Stimulated activated naive CD8-positive, alpha-beta T cell treated with anti-CD3 and anti-CD28 coated beads, Interleukin-15, amount 100 ng/mL, for 72 hours (primary cell): ENCODE data around the gene SOBP.
"Not testable (repeated sequence)": the region's sequence is repeated elsewhere in the genome, so short reads cannot be mapped to it uniquely, and the experiment has no call there.

ENCODE experiments used
- ATAC-seq: fragments of 150-1000 bp; cut with Tn5 transposase; 2 replicates; pipeline ENCODE4 v1.10.0; 2021; ENCODE audit warnings: mild to moderate bottlenecking, moderate library complexity
- DNase-seq, 2 donors: peaks; one replicate each; pipeline ENCODE4 v3.0.0; 2021 to 2022
- H3K27ac Mint-ChIP-seq, 2 donors: one replicate each; pipeline ENCODE4 v1.8.0; 2022; ENCODE audit warnings: mild to moderate bottlenecking in 2 of 2, mixed read lengths in 2 of 2, moderate library complexity in 2 of 2
- H3K27me3 Mint-ChIP-seq: one replicate; pipeline ENCODE4 v1.8.0; 2022; ENCODE audit warnings: mixed read lengths
- H3K4me1 Mint-ChIP-seq: one replicate; pipeline ENCODE4 v1.8.0; 2022; ENCODE audit warnings: mild to moderate bottlenecking, mixed read lengths
- H3K4me3 Mint-ChIP-seq, 2 donors: one replicate each; pipeline ENCODE4 v1.8.0; 2022; ENCODE audit warnings: mild to moderate bottlenecking in 2 of 2, mixed read lengths in 2 of 2, moderate library complexity in 1 of 2
- H3K9me3 Mint-ChIP-seq, 2 donors: one replicate each; pipeline ENCODE4 v1.8.0; 2022; ENCODE audit warnings: mixed read lengths in 2 of 2

SOBP gene

GRCh38 chr6:107473660-107474059 is 16.3 kb upstream of the SOBP start:
- H3K4me1 Mint-ChIP-seq = no peaks in the 10 kb centered on the region
- no peaks in the 10 kb centered on the region for H3K9me3 Mint-ChIP-seq
- no peak overlapping the region for H3K27ac Mint-ChIP-seq
- H3K4me3 Mint-ChIP-seq = no peak overlapping the region
- no peak for ATAC-seq
- no peak for DNase-seq
- peaks cover 22% of the 10 kb centered on the region for H3K27me3 Mint-ChIP-seq

DNA sequence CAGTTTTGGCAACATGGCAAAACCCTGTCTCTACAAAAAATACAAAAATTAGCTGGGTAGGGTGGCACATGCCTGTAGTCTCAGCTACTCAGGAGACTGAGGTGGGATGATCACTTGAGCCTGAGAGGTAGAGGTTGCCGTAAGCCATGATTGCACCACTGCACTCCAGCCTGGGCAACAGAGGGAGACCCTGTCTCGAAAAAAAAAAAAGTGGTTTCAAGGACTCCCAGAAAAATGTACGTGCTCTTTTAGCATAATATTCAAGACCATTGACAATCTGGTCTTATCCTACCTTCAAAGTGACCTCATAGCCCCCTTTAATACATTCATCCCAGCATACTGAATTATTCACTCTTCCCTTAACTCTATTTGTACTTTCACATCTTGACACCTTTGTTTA is 14.6 kb upstream of the SOBP start:
- not testable (repeated sequence) for H3K4me3 Mint-ChIP-seq, ATAC-seq, DNase-seq, H3K27ac Mint-ChIP-seq, H3K4me1 Mint-ChIP-seq, H3K9me3 Mint-ChIP-seq
- peaks cover 27% of the 10 kb centered on the region for H3K27me3 Mint-ChIP-seq

GRCh38 chr6:107475826-107476225 is 14.1 kb upstream of the SOBP start:
- not testable (repeated sequence) for H3K4me1 Mint-ChIP-seq, H3K27ac Mint-ChIP-seq, H3K4me3 Mint-ChIP-seq, ATAC-seq, DNase-seq, H3K9me3 Mint-ChIP-seq
- H3K27me3 Mint-ChIP-seq = peaks cover 31% of the 10 kb centered on the region

DNA sequence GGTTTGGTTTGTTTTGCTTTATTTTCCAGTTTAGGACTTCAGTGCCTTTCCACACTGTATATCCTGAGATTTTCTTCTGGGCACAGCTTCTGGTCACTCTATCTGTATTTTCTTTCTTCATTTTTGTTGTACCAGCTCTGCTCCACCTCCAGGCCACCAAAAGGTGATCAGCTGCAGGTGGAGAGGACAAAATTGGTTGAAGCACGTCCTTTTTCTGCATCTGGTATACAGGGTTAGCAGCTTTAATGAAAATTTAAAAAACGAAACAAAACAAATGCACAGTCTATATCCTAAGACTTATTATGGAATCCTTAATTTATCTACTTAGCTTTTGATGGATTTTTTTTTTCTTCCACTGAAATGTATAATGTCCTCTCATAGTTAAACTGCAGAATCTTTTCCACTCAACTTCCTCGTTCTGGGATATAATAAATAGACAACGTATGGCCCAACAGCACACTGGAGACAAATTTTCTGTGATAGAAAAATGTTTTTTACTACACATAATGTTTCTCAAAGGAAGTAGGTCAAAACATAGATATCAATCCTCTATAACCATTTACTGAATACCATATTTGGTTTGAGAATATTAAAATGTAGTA is 10.7 kb upstream of the SOBP start:
- Mint-ChIP-seq H3K27ac (no peak overlapping the region), H3K4me3 (no peak overlapping the region), H3K27me3 (peaks cover 43% of the 10 kb centered on the region), H3K4me1 (no peaks in the 10 kb centered on the region), H3K9me3 (no peaks in the 10 kb centered on the region)
- no peak for ATAC-seq
- no peak for DNase-seq

- ATAC-seq (no peak), DNase-seq (no peak)
- peaks cover 56% of the 10 kb centered on the region for H3K27me3 Mint-ChIP-seq
- H3K4me1 Mint-ChIP-seq = peaks cover 15% of the 10 kb centered on the region
- no peak overlapping the region for H3K4me3 Mint-ChIP-seq
- H3K27ac Mint-ChIP-seq = no peak overlapping the region
- H3K9me3 Mint-ChIP-seq = no peaks in the 10 kb centered on the region
Observed at GRCh38 chr6:107485157-107485556, 4.8 kb upstream of the SOBP start.

- DNase-seq (no peak), ATAC-seq (peak; percentile 1)
- peaks cover 33% of the 10 kb centered on the region for H3K4me1 Mint-ChIP-seq
- H3K4me3 Mint-ChIP-seq = peak overlapping the region; percentile 95 to 96
- H3K9me3 Mint-ChIP-seq = no peaks in the 10 kb centered on the region
- H3K27me3 Mint-ChIP-seq = peaks cover 45% of the 10 kb centered on the region
- peak overlapping the region in 1 of 2 donors; percentile 34 for H3K27ac Mint-ChIP-seq
Observed at GRCh38 chr6:107488174-107488874, 1.6 kb upstream of the SOBP start.

GRCh38 chr6:107488875-107489635 is 862 bp upstream of the SOBP start:
- ATAC-seq = peak; percentile 39
- DNase-seq = peak; percentile 17 to 21
- H3K9me3 Mint-ChIP-seq = no peaks in the 10 kb centered on the region
- peaks cover 33% of the 10 kb centered on the region for H3K4me1 Mint-ChIP-seq
- peak overlapping the region; percentile 95 to 96 for H3K4me3 Mint-ChIP-seq
- H3K27ac Mint-ChIP-seq = peak overlapping the region in 1 of 2 donors; percentile 34
- peaks cover 41% of the 10 kb centered on the region for H3K27me3 Mint-ChIP-seq

GRCh38 chr6:107490566-107491137 is 735 bp downstream of the SOBP start:
- ATAC-seq = peak; percentile 32
- H3K27me3 Mint-ChIP-seq = peaks cover 35% of the 10 kb centered on the region
- DNase-seq = peak; percentile 5 to 13
- H3K9me3 Mint-ChIP-seq = no peaks in the 10 kb centered on the region
- peak overlapping the region; percentile 89 to 90 for H3K4me3 Mint-ChIP-seq
- H3K27ac Mint-ChIP-seq = peak overlapping the region; percentile 57 to 66
- H3K4me1 Mint-ChIP-seq = peaks cover 39% of the 10 kb centered on the region

DNA sequence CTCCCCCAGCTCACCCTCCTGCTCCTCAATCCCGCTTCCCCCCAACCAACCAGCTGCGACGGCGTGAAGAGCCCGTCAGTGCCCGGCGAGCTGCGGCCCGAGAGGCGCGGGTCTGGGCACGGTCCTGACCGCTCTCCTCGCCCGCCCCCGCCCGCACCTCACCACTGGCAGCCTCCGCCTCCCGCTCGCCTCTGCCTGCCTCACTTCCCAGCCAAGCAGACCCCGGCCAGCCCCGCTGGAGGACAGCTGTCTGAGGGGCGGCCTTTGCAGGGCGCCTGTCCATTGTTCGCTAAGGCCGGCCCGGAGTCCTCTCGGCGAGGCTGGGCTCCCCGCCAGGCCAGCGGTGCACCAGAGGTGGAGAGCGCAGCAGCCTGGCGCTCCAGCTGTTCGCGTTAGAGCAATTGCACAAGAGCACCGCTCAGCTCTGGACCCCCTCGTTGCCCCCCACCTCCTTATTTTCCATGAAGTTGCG is 1.3 kb downstream of the SOBP start:
- peak; percentile 16 for ATAC-seq
- peak overlapping the region; percentile 89 to 90 for H3K4me3 Mint-ChIP-seq
- DNase-seq = peak; percentile 13 to 16
- H3K4me1 Mint-ChIP-seq = peaks cover 39% of the 10 kb centered on the region
- H3K27me3 Mint-ChIP-seq = peaks cover 30% of the 10 kb centered on the region
- H3K9me3 Mint-ChIP-seq = no peaks in the 10 kb centered on the region
- no peak overlapping the region for H3K27ac Mint-ChIP-seq

- Mint-ChIP-seq H3K4me3 (peak overlapping the region; percentile 89 to 90), H3K27me3 (peaks cover 21% of the 10 kb centered on the region), H3K4me1 (peaks cover 39% of the 10 kb centered on the region), H3K9me3 (no peaks in the 10 kb centered on the region), H3K27ac (no peak overlapping the region)
- ATAC-seq = no peak
- DNase-seq = no peak
Observed at GRCh38 chr6:107491760-107492660, 2.1 kb downstream of the SOBP start.

- Mint-ChIP-seq H3K9me3 (no peaks in the 10 kb centered on the region), H3K27me3 (peaks cover 9% of the 10 kb centered on the region), H3K4me3 (no peak overlapping the region), H3K4me1 (peaks cover 31% of the 10 kb centered on the region), H3K27ac (no peak overlapping the region)
- no peak for DNase-seq
- ATAC-seq = no peak
Observed at GRCh38 chr6:107493158-107494057, 3.5 kb downstream of the SOBP start.

DNA sequence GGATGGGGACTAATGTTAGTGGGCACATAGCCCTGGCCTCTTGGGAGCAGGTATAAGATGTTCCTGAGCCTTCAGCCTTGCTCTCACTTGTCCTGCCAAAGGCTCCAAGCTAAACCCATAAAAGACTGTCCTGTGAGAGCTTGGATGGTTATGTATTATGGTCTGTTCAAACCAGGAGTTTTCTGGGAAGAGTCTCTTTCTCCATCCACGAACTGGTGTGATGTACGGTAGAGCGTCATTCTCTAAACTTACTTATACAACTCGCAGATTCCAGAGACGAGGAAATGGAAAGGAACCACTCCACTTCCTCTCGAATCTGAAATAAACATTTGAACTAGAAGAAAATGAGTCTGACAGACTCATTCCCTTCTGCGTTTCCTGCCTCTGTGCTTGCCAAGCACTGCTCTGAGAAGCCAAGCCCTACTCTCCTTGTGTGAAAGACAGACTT is 5.3 kb downstream of the SOBP start:
- Mint-ChIP-seq H3K27me3 (no peaks in the 10 kb centered on the region), H3K27ac (peak overlapping the region in 1 of 2 donors; percentile 1), H3K4me3 (no peak overlapping the region), H3K9me3 (no peaks in the 10 kb centered on the region), H3K4me1 (peaks cover 24% of the 10 kb centered on the region)
- ATAC-seq (no peak), DNase-seq (no peak)

DNA sequence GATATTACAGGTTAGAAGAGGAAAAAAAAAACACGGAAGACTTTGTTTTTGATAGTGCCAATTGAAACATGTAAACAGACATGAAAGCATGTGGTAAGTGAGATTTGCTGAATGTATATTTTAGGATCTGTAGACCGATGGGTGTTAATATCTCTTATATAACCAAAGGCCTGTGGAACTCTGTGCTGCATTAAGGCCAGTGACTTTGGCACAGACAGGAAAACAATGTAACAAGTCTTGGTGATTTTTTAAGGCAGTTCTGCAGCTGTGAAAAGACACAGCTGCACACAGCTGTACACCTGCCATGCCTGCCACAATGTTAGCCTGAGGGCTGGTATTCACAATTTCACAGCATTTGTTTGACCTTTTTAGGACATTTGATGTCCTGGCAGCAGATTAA is 6.1 kb downstream of the SOBP start:
- Mint-ChIP-seq H3K4me3 (no peak overlapping the region), H3K9me3 (no peaks in the 10 kb centered on the region), H3K4me1 (peaks cover 17% of the 10 kb centered on the region), H3K27me3 (no peaks in the 10 kb centered on the region), H3K27ac (no peak overlapping the region)
- ATAC-seq (no peak), DNase-seq (no peak)
